NCI-H2081 (cell line): Measurements from ENCODE around the gene BCL2.
"Not testable (repeated sequence)": the region's sequence is repeated elsewhere in the genome, so short reads cannot be mapped to it uniquely, and the experiment has no call there.

Experiments
- DNase-seq, 2 experiments: peaks; one replicate each; lab custom pipeline; 2025; lab: John Stamatoyannopoulos, UW

BCL2 gene

DNA sequence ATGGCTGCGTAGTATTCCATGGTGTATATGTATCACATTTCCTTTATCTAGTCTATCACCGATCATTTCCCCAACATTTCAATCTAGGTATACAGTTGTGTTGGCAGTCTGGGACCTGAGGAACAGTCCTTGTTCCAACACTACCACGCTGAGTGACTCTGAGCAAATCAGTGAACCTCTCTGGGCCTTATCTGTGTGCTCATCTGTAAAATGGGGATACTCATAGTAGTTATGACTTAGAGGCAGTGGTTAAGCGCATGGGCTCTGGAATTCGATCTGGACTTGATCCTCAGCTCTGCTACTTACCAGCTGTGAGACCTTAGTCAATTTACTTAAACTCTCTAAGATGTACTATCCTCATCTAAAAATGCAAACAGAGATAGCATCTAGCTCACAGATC, 85.1 kb downstream of the BCL2 start:
- no peak for DNase-seq

DNA sequence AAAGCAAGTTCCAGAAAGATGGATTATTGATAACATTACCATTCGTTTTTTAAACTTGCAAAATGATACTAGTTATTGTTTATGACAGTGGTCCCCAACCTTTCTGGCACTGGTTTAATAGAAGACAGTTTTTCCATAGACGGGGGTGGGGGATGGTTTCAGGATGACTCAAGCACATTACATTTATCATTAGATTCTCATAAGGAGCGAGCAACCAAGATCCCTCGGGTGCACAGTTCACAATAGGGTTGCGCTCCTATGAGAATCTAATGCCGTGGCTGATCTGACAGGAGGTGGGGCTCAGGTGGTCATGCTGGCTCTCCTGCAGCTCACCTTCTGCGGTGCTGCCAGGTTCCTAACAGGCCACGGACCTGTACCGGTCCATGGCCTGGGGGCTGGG, 86.2 kb downstream of the BCL2 start:
- DNase-seq = no peak

- DNase-seq = no peak
Observed at GRCh38 chr18:63232826-63233225, 86.7 kb downstream of the BCL2 start.

- DNase-seq = no peak
Observed at GRCh38 chr18:63229971-63230370, 89.6 kb downstream of the BCL2 start.

- DNase-seq = no peak
Observed at GRCh38 chr18:63225434-63225833, 94.1 kb downstream of the BCL2 start.

DNA sequence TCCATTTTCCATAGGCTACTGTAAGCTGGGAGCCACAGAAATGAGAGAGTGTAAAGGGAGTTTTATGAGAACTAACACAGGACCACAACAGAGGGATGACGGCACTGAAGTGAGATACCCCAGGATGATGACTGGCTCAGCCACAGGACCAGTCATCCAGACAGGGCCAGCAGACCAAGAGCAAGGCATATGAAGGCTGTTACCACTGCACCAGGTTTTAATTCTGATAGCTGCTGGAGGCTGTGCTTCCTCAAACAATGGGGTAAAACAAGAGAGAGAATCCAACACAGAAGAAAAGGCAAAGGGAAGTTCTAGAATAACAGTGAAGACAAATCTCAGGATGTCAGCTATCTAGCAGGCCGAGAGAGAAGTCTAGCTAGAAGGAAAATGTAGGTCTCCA, 94.9 kb downstream of the BCL2 start:
- DNase-seq = no peak

DNA sequence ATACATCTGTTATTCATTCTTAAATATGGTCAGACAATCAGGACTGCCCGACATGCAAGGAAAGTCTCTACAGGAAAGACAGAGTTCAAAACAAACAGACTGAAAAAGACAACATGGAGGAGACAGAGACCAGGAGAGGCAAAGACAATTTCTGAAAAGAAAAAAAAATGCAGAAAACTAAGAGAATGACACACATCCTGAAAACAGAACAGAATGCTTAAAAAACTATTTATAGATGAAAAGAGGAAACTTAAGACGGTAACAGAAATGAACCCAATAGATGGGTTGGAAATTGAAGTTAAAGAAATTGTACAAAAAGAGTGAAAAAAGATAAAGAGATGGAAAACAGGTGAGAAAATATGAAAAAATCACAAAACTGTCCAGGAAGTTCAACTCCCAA, 95.7 kb downstream of the BCL2 start:
- DNase-seq = no peak

GRCh38 chr18:63220903-63221302, 98.7 kb downstream of the BCL2 start:
- DNase-seq = no peak

- no peak for DNase-seq
Observed at GRCh38 chr18:63218472-63218871, 101.1 kb downstream of the BCL2 start.

GRCh38 chr18:63216516-63217311, 102.9 kb downstream of the BCL2 start:
- no peak for DNase-seq

- DNase-seq = no peak
Observed at GRCh38 chr18:63213936-63214671, 105.5 kb downstream of the BCL2 start.

DNA sequence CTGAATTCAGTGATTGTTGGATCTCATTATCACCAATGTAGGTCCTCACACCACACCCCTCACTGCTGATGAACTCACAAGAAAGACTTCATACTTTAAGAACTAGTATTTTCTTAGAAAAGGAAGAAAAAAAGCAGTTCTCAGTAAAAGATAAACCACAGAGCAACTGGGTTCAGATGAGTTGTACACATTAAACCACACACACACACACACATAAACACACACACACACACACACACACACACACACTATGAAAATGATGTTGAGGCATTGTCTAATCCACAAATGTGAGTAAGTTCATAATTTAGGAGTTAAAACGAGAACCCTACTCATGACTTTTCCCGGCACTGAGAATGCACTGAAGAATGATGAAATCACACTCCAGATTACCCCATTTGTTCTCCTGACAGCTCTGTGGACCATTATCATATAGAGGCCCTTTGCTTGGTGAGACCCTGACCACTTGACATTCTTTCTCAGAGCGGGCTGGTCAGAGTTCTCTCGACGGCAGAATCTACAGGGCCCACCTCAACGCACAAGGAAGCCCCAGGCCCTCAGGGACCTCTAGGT, 106.2 kb downstream of the BCL2 start:
- no peak for DNase-seq

DNA sequence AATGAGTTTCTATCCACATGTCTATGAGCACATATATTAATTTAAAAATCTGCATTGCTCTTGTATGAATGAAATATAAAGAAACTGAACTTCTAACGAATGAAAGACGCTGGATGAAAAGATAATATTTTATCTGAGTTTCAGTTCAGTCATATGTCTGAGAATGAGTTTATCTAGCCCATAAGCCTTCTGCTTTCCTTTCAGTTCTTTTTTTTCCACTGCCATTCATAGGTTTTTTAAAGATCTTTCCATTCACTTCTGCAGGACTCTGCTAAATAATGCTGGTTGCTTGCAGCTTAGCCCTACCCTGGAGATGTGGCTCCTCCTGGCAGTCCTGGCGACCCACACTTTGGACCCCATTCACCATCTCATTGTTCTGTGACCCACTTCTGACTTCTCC, 109.0 kb downstream of the BCL2 start:
- no peak for DNase-seq

GRCh38 chr18:63208676-63209075, 110.9 kb downstream of the BCL2 start:
- DNase-seq = no peak

DNA sequence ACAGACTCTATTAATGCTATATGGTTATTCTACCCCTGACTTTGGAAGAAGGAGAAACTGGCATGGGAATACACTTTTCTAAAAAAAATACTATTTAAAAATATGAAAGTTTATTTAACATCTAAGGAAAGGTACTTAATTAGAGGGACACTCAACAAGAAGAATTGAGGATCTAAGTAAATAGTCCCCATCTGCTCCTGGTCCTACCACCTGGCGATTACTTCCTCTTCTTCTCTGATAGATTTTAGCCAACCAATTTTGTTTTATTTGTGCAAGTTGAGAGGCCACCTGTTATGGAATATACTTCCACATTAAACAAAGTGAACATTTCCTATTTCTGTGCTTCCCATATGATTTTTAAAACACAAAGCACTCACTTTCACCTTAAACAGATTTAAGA, 111.7 kb downstream of the BCL2 start:
- DNase-seq = peak in 1 of 2 experiments; percentile 45

GRCh38 chr18:63207143-63207790, 112.3 kb downstream of the BCL2 start:
- peak; percentile 32 to 82 for DNase-seq

GRCh38 chr18:63206433-63207142, 113.0 kb downstream of the BCL2 start:
- DNase-seq = no peak

DNA sequence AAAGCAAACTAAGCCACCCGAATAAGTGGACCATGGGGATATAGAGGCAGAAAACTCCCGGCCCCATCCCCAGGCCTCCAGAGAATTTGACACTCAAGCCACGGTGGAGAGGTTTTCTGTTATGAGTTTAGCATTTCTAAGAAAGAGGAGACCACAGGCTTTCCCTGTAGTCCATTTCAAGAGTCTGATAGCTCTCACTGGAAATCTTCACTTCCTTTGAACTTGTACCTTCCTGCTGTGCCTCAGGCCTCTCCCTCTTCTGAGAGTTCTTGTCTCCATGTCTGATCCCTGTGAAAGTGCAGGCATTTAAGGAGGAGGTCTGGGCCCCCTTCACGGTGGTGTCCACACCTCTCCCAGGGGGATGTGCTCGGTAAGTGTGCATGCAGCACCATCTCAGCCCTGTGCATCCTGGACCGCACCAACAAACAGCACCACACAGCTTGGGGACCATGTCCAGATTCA, 113.7 kb downstream of the BCL2 start:
- no peak for DNase-seq

DNA sequence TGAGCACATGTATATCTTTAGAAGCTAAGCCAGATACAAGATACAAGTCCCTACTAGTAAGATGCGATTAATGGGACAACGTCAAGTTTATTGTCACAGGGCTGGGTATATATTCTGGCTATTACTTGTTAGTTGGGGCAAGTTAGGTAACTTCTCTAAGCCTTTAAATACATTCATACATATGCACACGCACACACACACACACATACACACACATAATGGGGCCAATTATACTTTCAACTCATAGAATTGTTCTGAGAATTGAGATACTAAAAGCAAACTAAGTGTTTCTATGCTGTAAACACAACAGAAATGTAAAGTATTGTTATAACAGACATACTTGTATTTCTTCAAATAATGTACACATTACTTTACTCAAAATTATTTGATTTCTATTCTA, 116.1 kb downstream of the BCL2 start:
- no peak for DNase-seq

DNA sequence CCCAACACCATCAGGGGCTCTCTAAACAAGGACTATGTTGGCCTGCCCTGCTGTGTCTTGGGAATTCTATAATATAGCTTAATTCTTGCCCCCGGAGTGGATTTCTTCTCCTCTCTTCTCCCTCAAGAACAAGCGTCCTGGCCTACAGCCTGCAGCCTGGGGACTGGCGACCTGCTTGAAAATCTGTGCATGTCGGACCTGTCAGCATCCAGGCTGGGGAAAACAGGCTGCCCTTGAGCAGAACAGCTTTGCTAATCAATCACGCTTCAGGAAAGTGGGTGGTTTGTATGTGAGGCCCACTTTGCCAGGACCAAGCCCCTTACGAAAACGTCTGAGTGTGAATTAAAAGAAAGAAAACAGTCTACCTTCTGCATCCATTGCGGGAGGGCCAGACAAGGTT, 116.7 kb downstream of the BCL2 start:
- no peak for DNase-seq

GRCh38 chr18:63201456-63201855, 118.1 kb downstream of the BCL2 start:
- not testable (repeated sequence) for DNase-seq

DNA sequence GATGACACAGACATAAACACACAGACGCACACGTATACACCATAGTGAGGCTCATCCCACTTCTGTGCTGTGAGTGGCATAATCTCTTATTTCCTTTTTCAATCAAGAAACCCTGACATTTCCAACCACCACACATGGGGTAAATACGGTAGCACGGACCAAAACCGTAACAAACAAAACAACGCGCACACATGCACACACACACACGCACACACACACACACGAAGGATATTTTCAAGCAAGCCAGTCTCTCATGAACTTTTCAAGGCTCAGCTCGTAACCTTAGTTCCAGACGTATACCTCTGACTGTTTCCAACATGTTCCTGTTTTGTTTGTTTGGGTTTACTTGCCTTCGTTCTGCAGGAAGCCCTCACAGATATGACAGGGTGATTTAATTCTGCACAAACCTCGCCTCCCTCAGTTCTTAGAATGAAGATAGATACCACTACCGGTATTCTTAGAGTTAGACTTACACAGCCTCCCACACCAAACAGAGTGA, 119.8 kb downstream of the BCL2 start:
- DNase-seq = no peak
